ENCODE data around the gene KLHL29. TPM values are rescaled to one million over a fixed set of nuclear protein-coding genes. Genes with fewer than 3 reads are reported as not detected.

The KLHL29 gene
- total RNA-seq, 1 donor from 2014 or later, result 15.1 TPM

DNA sequence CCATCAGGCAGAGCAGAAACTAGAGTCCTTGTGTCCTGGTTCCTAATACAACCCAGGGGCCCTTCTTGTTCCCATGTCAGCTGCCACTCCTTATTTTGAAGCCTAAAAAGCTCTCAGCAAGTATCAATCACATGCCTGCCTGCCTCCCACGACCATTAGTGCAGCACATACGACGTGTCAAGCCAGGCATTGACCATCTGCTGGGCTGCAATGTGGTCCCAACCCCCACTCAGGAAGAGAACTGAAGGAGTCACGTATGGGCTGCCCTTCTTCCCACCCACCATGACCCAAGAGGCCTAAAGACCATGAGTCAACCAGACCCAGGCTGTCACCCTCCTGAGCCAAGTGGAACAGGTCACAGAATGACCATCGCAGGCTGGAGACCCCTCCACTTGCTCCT lies 98.8 kb downstream of the KLHL29 start:
- Histone ChIP-seq H3K9me3 (no peaks in the 10 kb centered on the region), H3K4me3 (no peak overlapping the region), H3K36me3 (no peaks in the 10 kb centered on the region), H3K27ac (no peak overlapping the region), H3K4me1 (peaks cover 5% of the 10 kb centered on the region), H3K27me3 (no peaks in the 10 kb centered on the region)
- TF ChIP-seq, protein P1, sequence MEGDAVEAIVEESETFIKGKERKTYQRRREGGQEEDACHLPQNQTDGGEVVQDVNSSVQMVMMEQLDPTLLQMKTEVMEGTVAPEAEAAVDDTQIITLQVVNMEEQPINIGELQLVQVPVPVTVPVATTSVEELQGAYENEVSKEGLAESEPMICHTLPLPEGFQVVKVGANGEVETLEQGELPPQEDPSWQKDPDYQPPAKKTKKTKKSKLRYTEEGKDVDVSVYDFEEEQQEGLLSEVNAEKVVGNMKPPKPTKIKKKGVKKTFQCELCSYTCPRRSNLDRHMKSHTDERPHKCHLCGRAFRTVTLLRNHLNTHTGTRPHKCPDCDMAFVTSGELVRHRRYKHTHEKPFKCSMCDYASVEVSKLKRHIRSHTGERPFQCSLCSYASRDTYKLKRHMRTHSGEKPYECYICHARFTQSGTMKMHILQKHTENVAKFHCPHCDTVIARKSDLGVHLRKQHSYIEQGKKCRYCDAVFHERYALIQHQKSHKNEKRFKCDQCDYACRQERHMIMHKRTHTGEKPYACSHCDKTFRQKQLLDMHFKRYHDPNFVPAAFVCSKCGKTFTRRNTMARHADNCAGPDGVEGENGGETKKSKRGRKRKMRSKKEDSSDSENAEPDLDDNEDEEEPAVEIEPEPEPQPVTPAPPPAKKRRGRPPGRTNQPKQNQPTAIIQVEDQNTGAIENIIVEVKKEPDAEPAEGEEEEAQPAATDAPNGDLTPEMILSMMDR (IDR thresholded peaks at IDR 0.05), result no peak
- DNase-seq (peak; percentile 28), ATAC-seq (no peak)
- intact Hi-C loops (cut with DNase I), result no loop called here

- TF ChIP-seq, protein P1 (IDR thresholded peaks at IDR 0.05), result no peak
- no peak overlapping the region for H3K27ac ChIP-seq
- intact Hi-C loops (cut with DNase I), result no loop called here
- no peaks in the 10 kb centered on the region for H3K27me3 ChIP-seq
- no peak overlapping the region for H3K4me3 ChIP-seq
- DNase-seq, result no peak
- no peaks in the 10 kb centered on the region for H3K36me3 ChIP-seq
- no peaks in the 10 kb centered on the region for H3K9me3 ChIP-seq
- peaks cover 5% of the 10 kb centered on the region for H3K4me1 ChIP-seq
- no peak for ATAC-seq
Measured at GRCh38 chr2:23484275-23484674, 99.3 kb downstream of the KLHL29 start.

- intact Hi-C loops (cut with DNase I), result no loop called here
- Histone ChIP-seq H3K4me1 (peaks cover 5% of the 10 kb centered on the region), H3K36me3 (no peaks in the 10 kb centered on the region), H3K27me3 (no peaks in the 10 kb centered on the region), H3K27ac (no peak overlapping the region), H3K9me3 (no peaks in the 10 kb centered on the region), H3K4me3 (no peak overlapping the region)
- ATAC-seq (no peak), DNase-seq (peak; percentile 45)
- TF ChIP-seq, protein P1 (IDR thresholded peaks at IDR 0.05), result no peak
Measured at GRCh38 chr2:23484767-23485166, 99.8 kb downstream of the KLHL29 start.

- TF ChIP-seq, protein P1 (IDR thresholded peaks at IDR 0.05), result no peak
- Histone ChIP-seq H3K4me3 (no peak overlapping the region), H3K36me3 (no peaks in the 10 kb centered on the region), H3K27ac (no peak overlapping the region), H3K4me1 (peaks cover 5% of the 10 kb centered on the region), H3K27me3 (no peaks in the 10 kb centered on the region), H3K9me3 (no peaks in the 10 kb centered on the region)
- no peak for DNase-seq
- ATAC-seq, result peak; percentile 28
- intact Hi-C loops (cut with DNase I), result no loop called here
Measured at GRCh38 chr2:23485261-23485660, 100.3 kb downstream of the KLHL29 start.

- DNase-seq, result no peak
- intact Hi-C loops (cut with DNase I), result no loop called here
- no peak for ATAC-seq
- Histone ChIP-seq H3K27me3 (no peaks in the 10 kb centered on the region), H3K4me3 (no peak overlapping the region), H3K4me1 (peaks cover 1% of the 10 kb centered on the region), H3K27ac (no peak overlapping the region), H3K9me3 (no peaks in the 10 kb centered on the region), H3K36me3 (no peaks in the 10 kb centered on the region)
- TF ChIP-seq, protein P1 (IDR thresholded peaks at IDR 0.05), result no peak
Measured at GRCh38 chr2:23485841-23486683, 101.1 kb downstream of the KLHL29 start.

Measured in upper lobe of right lung (tissue), 1 donor.